Measurements from ENCODE around the gene SHLD2. TPM values are rescaled to one million over a fixed set of nuclear protein-coding genes. Genes with fewer than 3 reads are reported as not detected.
"Not testable (repeated sequence)": the region's sequence is repeated elsewhere in the genome, so short reads cannot be mapped to it uniquely, and the experiment has no call there.

SHLD2 gene
- total RNA-seq, 1 experiment from 2014 or later, result 15.9 TPM

DNA sequence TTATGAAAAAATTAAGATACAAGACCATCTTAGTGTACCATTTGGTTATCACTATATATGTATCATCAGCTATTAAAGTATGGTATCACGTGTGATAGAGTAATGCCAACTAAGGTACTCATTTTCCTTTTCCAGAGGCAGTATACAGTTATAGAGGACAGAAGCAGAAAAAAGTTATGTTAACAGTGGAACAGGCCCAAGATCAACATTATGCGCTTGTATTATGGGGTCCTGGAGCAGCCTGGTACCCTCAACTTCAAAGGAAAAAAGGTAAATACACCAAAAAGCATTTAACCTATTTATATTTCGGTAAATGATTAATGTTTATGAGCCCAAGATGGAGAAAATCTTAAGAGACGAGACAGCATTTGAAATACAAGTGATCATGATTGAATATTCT, 75.7 kb downstream of the SHLD2 start:
- H3K27me3 ChIP-seq (ENCODE audit: insufficient read depth, low read depth); H3K27ac ChIP-seq; H3K4me1 ChIP-seq (replicated peaks; ENCODE audit: insufficient read depth); H4K20me1 ChIP-seq (ENCODE audit: insufficient read depth); H3K79me2 ChIP-seq (ENCODE audit: low read depth); POLR2A ChIA-PET (ENCODE audit: unreplicated experiment); BruUV-seq (replicated peaks); H2AFZ ChIP-seq; CTCF ChIA-PET; H3K4me3 ChIP-seq; H3K36me3 ChIP-seq (ENCODE audit: low read depth); intact Hi-C loops (cut with micrococcal nuclease; ENCODE audit: unreplicated experiment); H3F3A ChIP-seq (ENCODE audit: insufficient read depth, low read depth); H3K4me2 ChIP-seq; H3K9me2 ChIP-seq (ENCODE audit: insufficient read depth); DNase-seq; H3K9me3 ChIP-seq (ENCODE audit: insufficient read depth, low read depth): not testable (repeated sequence)

DNA sequence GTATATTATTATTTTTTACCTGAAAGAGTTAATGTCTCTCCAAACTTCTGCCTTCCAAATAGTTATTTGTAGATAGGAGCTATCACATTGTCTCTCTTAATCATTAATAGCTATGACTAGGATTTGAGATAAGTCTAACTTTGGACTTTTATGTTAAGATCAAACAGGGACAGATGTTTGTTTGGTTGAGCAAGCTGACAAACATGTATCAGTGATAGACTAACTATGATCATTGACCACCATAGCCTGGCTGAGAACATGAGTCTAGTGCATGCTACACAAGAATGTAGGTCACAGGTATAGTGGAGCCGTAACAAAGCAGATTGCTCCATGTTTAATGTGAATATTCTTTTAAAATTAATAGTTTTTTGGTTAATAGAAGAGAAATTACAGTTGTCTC, 76.7 kb downstream of the SHLD2 start:
- CTCF ChIA-PET; H3K9me3 ChIP-seq (ENCODE audit: insufficient read depth, low read depth); H3K27ac ChIP-seq; H3K79me2 ChIP-seq (ENCODE audit: low read depth); H3K4me1 ChIP-seq (replicated peaks; ENCODE audit: insufficient read depth); H3K4me3 ChIP-seq; H2AFZ ChIP-seq; H3K4me2 ChIP-seq; H3K36me3 ChIP-seq (ENCODE audit: low read depth); DNase-seq; POLR2A ChIA-PET (ENCODE audit: unreplicated experiment); intact Hi-C loops (cut with micrococcal nuclease; ENCODE audit: unreplicated experiment); H3K9me2 ChIP-seq (ENCODE audit: insufficient read depth); BruUV-seq (replicated peaks); H4K20me1 ChIP-seq (ENCODE audit: insufficient read depth); H3K27me3 ChIP-seq (ENCODE audit: insufficient read depth, low read depth); H3F3A ChIP-seq (ENCODE audit: insufficient read depth, low read depth): not testable (repeated sequence)

DNA sequence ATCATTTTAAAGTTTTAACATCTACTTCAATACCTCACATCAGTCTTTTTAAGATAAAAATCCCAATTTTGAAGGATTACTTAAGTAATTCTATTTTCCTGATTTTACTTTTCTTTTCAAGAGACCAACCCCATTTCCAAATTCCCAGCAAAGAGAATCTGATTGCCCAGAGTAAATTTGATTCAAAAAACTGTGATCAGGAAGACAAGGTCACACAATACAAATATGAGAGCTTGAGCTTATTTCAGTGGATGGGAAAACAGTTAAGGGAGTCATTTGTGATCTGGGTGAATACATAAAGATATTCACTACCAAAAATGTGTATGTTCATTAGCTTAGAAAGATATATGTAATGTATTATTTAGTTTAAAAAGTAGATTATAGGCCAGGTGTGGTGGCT, 77.2 kb downstream of the SHLD2 start:
- H3K27me3 ChIP-seq (ENCODE audit: insufficient read depth, low read depth); H3K4me2 ChIP-seq; H3K27ac ChIP-seq; BruUV-seq (replicated peaks); POLR2A ChIA-PET (ENCODE audit: unreplicated experiment); H3F3A ChIP-seq (ENCODE audit: insufficient read depth, low read depth); H3K9me2 ChIP-seq (ENCODE audit: insufficient read depth); H3K36me3 ChIP-seq (ENCODE audit: low read depth); H4K20me1 ChIP-seq (ENCODE audit: insufficient read depth); H3K4me3 ChIP-seq; DNase-seq; intact Hi-C loops (cut with micrococcal nuclease; ENCODE audit: unreplicated experiment); H3K4me1 ChIP-seq (replicated peaks; ENCODE audit: insufficient read depth); H2AFZ ChIP-seq; H3K79me2 ChIP-seq (ENCODE audit: low read depth); H3K9me3 ChIP-seq (ENCODE audit: insufficient read depth, low read depth); CTCF ChIA-PET: not testable (repeated sequence)

DNA sequence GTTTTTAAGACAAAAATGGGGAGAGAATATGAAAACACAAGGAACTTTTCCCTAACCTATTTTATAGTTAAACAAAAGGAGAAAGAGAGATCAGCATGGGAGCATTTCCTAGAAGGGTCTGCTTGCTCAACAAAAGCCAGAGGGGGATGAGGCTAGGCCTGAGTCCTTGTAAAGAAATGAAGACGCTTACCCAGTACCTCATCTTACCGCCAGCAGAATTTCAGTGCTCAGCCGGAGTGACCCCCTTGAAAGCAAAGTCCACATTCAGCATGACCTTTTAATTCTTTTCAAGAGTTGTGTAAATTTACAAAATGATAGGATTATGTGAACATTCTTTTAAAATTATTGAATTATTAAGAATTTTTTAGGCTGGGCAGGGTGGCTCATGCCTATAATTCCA, 82.6 kb downstream of the SHLD2 start:
- H3K9me3 ChIP-seq (ENCODE audit: insufficient read depth, low read depth); H3K4me1 ChIP-seq (replicated peaks; ENCODE audit: insufficient read depth); H3K9me2 ChIP-seq (ENCODE audit: insufficient read depth); H3K36me3 ChIP-seq (ENCODE audit: low read depth); POLR2A ChIA-PET (ENCODE audit: unreplicated experiment); H3K4me3 ChIP-seq; H2AFZ ChIP-seq; H3K4me2 ChIP-seq; BruUV-seq (replicated peaks); intact Hi-C loops (cut with micrococcal nuclease; ENCODE audit: unreplicated experiment); H3K27me3 ChIP-seq (ENCODE audit: insufficient read depth, low read depth); H3F3A ChIP-seq (ENCODE audit: insufficient read depth, low read depth); H3K79me2 ChIP-seq (ENCODE audit: low read depth); H3K27ac ChIP-seq; DNase-seq; H4K20me1 ChIP-seq (ENCODE audit: insufficient read depth); CTCF ChIA-PET: not testable (repeated sequence)

DNA sequence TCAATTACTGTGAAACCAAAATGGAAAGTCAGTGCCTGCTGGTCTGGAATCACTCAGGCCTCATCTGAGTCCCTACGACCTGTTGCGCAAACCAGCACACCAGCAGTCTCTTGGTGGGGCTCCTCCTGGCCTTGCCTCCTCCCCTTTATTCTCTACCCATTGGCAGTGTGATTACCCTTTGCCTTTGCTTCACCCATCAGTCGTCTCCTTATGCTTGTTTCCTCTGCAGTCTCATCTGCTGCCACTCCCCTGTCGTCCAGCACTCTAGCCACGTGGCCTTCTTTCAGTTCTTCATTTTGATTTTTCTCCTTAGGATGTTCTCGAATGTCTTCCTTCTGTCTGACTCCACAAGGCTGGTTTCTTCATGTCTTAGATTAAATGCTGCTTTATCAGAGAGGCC, 89.4 kb downstream of the SHLD2 start:
- H4K20me1 ChIP-seq (ENCODE audit: insufficient read depth), result not testable (repeated sequence)

DNA sequence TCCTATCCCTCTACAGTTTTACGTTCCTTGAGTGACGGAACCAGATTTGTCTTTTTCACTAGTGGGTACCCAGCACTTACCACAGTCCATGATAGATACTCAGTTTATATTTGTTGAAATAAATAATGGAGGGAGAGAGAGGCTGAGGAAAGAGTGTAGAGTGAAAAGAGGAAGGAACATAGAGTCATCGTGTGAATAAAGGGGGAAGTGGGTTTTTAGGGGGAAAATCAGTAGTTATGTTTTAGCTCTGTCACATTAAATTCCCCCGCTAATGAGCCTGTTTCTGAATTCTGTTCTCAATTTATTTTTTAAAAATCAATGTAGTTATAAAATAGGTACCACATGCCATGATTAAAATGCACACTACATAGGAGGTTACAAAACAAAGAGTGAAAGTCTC, 91.0 kb downstream of the SHLD2 start:
- POLR2A ChIA-PET (ENCODE audit: unreplicated experiment); H3F3A ChIP-seq (ENCODE audit: insufficient read depth, low read depth); H3K27me3 ChIP-seq (ENCODE audit: insufficient read depth, low read depth); DNase-seq; CTCF ChIA-PET; H3K36me3 ChIP-seq (ENCODE audit: low read depth); H3K4me2 ChIP-seq; H3K4me3 ChIP-seq; H3K27ac ChIP-seq; H3K9me3 ChIP-seq (ENCODE audit: insufficient read depth, low read depth); H3K79me2 ChIP-seq (ENCODE audit: low read depth); intact Hi-C loops (cut with micrococcal nuclease; ENCODE audit: unreplicated experiment); H3K9me2 ChIP-seq (ENCODE audit: insufficient read depth); H4K20me1 ChIP-seq (ENCODE audit: insufficient read depth); H2AFZ ChIP-seq; BruUV-seq (replicated peaks); H3K4me1 ChIP-seq (replicated peaks; ENCODE audit: insufficient read depth): not testable (repeated sequence)

More for the DNA sequence above, 89.4 kb downstream of the SHLD2 start:
- H2AFZ ChIP-seq; intact Hi-C loops (cut with micrococcal nuclease; ENCODE audit: unreplicated experiment); BruUV-seq (replicated peaks); H3K9me3 ChIP-seq (ENCODE audit: insufficient read depth, low read depth); H3K4me1 ChIP-seq (replicated peaks; ENCODE audit: insufficient read depth); CTCF ChIA-PET; H3K27ac ChIP-seq; H3F3A ChIP-seq (ENCODE audit: insufficient read depth, low read depth); H3K9me2 ChIP-seq (ENCODE audit: insufficient read depth); DNase-seq; H3K79me2 ChIP-seq (ENCODE audit: low read depth); H3K36me3 ChIP-seq (ENCODE audit: low read depth); H3K4me3 ChIP-seq; POLR2A ChIA-PET (ENCODE audit: unreplicated experiment); H3K27me3 ChIP-seq (ENCODE audit: insufficient read depth, low read depth); H3K4me2 ChIP-seq: not testable (repeated sequence)

DNA sequence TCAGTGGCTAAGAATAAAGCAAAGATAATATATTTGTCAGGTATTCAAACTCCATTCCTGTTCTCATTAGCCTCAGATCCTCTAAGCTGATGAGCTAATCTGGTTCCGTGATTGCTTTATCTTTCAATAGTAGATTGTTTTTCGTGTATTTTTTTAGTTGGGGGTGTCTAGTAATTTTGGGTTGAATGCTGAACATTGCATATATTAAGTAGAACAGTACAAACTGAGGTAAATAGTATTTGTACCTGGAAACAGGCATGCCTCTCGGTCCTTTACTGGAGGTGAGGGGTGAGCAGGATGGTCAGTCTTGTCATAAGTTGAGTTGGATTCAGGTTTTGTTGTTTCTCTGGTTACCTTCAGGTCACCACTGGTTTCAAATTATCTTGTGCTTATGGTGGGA, 92.6 kb downstream of the SHLD2 start:
- DNase-seq; H3K79me2 ChIP-seq (ENCODE audit: low read depth); H3K27ac ChIP-seq; CTCF ChIA-PET; H3K4me1 ChIP-seq (replicated peaks; ENCODE audit: insufficient read depth); H3K9me3 ChIP-seq (ENCODE audit: insufficient read depth, low read depth); BruUV-seq (replicated peaks); intact Hi-C loops (cut with micrococcal nuclease; ENCODE audit: unreplicated experiment); H4K20me1 ChIP-seq (ENCODE audit: insufficient read depth); H2AFZ ChIP-seq; POLR2A ChIA-PET (ENCODE audit: unreplicated experiment); H3K9me2 ChIP-seq (ENCODE audit: insufficient read depth); H3K27me3 ChIP-seq (ENCODE audit: insufficient read depth, low read depth); H3F3A ChIP-seq (ENCODE audit: insufficient read depth, low read depth); H3K36me3 ChIP-seq (ENCODE audit: low read depth); H3K4me2 ChIP-seq; H3K4me3 ChIP-seq: not testable (repeated sequence)

DNA sequence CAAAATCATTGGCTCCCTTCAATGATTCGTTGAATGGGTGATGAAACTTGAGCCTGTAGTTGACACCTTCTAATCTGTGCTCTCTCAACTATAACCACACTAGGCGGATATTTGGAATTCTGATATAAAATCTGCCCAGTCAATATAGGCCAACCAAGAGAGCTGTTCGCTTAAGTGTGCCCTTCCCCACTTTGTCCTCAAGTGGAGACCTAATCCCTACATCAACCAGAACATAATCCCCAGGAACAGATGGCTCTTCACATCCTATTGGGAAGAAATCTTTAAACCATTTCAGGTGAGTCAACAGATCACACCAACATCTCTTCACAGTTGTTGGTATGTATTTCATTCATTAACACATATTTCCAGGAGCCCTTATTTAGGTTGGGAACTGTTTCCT, 96.8 kb downstream of the SHLD2 start:
- H3F3A ChIP-seq (ENCODE audit: insufficient read depth, low read depth); H3K9me3 ChIP-seq (ENCODE audit: insufficient read depth, low read depth); H3K4me3 ChIP-seq; H3K27me3 ChIP-seq (ENCODE audit: insufficient read depth, low read depth); intact Hi-C loops (cut with micrococcal nuclease; ENCODE audit: unreplicated experiment); POLR2A ChIA-PET (ENCODE audit: unreplicated experiment); DNase-seq; CTCF ChIA-PET; BruUV-seq (replicated peaks); H4K20me1 ChIP-seq (ENCODE audit: insufficient read depth); H3K4me1 ChIP-seq (replicated peaks; ENCODE audit: insufficient read depth); H3K27ac ChIP-seq; H3K36me3 ChIP-seq (ENCODE audit: low read depth); H3K9me2 ChIP-seq (ENCODE audit: insufficient read depth); H2AFZ ChIP-seq; H3K4me2 ChIP-seq; H3K79me2 ChIP-seq (ENCODE audit: low read depth): not testable (repeated sequence)
